Activated CD8-positive, alpha-beta memory T cell treated with anti-CD3 and anti-CD28 coated beads for 4 hours (primary cell): ENCODE results near the gene NRP2.

Source experiments
- DNase-seq, 2 donors: peaks; one replicate each; pipeline ENCODE4 v3.0.0-alpha.2; 2020; ENCODE audit warnings: low read depth in 2 of 2

The NRP2 gene

DNA sequence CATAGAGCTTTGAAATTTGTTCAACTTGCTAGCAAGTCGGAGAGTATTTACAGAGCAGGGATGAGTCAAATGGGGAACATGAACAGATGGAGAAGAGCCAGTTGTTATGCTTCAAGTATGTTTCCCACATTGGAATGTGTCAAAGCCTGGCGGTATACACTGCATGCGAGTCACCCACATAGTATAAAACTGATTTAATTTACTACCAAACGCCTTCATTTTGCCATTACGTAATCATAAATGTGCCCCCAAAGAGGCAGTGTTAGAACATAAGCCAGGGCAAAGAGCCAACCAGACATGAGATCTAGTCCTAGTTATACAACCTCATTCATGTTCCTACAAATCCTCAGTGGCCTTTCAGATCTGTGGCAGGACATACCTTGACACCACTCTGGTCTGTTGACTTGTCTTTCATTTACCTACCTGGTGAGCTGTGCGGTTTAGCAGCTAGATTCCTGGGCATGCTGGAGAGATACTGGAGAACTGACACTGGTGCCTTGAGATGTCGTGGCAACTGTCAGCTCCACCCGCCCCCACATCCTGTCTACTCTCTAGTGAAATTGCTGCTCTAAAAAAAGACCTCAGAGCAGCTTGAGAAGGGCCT, 21.7 kb upstream of the NRP2 start:
- no peak for DNase-seq

DNA sequence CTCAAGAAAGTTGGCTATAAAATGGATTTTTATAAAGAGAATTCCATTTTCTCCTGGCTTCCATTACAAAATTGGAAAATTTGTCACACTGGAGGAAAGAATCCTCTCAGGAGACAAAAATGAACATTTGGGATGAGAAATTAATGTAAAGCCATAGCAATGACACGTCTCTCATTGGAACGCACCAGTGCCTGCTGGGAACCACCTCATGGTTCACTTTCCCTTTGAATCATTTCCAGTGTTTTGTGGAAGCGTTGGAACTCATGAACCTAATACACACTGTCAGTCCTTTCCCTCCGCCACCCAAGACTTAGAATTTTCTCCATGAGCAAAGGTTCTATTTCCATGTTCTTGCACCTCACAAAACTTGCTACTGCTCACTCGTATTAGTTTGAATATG, 21.0 kb upstream of the NRP2 start:
- DNase-seq = no peak

DNA sequence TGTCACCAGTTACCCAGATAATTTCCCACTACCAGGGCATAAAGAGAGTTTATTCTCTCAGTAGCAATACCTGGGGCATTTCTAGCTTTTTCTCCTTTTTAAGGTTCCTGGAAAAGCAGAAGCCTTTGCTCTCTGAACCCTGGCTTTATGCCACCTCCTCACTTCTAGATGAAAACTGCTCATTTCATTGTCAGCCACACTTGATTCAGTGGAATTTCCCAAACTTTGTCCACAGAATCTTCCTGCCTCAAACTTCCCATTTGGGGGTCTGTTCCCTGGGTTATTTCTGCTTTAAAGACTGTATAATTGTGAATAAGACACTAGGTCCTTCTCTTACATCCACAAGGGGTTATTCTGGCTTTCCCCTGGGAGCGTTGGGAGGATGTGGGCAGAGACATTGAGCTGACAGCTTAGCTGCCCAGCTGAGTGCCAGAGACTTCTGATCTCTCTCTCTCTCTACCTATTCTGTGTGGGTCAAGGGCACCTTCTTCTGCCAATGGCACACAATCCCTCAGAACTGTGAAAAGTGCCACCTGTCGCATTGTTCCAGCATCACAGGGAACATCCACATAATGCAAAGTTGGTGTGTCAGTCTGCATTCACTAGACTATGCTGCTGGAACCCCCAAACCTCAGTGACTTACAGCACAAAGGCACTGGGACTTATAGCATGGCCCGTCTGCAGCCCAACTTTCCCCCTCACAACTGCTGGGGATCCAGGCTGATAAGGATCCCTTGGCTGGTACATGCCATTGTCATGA, 19.9 kb upstream of the NRP2 start:
- no peak for DNase-seq

DNA sequence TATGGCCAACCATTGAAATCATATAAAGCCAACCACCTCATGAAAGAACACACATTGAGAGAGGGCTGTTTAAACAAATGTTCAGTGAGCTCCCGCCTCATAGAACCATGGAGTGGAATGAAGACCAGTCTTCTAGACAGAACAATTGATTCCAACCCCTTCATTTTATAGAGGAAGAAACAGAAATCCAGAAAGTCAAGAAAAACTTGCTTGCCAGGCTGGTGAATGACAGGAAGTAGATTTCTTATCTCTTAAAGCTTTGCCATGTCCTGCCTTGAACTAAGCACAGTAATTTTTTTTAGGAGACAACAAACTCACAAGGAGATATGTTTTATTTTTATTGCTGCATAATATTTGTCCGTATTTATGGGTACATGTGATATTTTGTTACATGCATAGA, 16.5 kb upstream of the NRP2 start:
- no peak for DNase-seq

DNA sequence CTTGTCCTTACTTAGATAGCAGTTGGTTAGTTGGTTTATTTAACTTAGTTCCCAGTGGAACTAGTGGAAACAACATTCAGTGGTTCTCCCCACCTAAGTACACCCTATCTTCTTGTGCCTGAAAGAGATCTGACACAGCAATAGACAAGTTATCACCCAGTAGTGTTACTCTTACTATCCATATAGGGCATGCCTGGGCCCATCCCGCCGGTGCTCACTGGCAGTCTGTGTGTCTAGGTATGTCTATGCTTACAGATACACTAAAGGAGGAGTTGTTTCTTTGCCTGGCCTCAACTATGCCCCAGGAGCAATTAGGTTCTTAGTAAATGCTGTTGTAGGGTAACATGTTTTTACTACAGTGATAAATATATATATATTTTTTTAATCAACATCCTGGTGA, 12.0 kb upstream of the NRP2 start:
- no peak for DNase-seq

DNA sequence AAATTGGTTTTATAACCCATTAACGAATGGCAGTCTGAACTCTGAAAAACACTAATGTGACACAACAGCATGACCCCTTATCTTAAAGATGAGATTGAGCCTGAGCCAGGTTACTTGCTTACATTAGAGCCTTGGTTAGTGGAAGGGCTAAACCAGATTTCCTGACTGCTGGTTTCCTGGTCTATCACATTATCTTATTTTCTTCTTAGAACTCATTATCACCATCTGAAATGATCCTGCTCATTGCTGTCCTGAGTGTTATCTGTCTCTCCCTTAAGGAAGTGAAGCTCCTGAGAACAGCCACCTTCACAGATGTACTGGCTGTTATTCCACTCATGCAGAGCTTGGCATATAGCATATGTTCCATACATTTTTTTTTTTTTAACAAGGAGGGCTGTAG, 9.0 kb upstream of the NRP2 start:
- no peak for DNase-seq

DNA sequence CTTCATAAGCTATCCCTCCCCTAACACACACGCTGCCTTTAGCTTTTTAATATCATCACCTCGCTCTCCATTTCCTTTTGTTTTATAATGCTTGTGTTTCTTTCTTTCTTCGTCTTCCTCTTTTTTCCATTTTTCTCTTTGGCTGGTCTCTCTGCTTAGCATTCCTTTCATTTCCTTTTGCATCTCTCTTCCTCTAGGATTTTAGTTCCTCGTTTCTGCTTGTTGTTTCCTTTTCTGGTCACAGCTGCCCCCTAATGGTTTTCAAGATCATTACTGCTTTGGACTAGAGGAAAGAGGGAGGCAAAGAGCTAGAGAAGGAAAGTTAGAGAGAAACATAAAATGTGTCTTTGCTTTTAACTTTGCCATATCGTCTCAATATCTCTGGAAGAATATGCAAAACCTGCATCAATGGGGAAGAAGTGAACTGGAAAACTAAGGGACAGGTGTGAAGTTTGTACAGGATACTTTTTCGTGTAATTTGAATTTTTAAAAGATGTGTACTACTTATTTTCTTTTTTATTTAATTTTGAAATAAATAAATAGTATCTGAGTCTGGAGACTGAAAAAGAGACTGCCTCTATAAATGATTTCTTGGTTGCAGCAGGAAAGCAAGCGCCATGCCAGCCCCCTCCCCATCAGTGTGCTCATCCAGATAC, 6.3 kb upstream of the NRP2 start:
- DNase-seq = no peak

DNA sequence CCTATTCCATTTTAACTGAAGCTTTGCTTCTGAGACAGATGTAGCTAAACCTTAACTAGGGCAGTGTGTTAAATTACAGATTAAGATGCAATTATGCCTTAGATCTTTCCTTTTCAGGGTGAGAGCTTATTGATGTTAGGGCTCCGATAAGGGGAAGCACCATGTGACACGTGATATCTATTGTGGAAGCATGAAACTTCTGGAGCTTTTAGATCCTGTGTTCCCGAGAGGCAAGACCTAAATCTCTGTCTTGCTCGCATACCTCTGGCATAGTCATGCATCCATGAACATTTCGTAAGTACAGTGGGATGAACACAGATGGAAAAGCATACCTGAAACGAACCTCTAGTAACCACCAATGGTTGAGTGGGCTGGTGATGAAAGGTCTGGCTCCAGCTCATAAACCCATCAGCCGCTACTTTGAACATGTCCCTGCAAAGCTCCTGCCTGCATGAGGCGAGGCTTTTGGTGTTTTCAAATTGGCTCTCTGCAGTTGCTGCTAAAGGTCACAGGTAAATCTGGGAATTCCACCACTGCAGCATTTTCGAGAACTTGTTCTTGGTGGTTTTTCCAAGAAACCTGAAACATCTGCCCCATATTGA, 3.7 kb upstream of the NRP2 start:
- no peak for DNase-seq

DNA sequence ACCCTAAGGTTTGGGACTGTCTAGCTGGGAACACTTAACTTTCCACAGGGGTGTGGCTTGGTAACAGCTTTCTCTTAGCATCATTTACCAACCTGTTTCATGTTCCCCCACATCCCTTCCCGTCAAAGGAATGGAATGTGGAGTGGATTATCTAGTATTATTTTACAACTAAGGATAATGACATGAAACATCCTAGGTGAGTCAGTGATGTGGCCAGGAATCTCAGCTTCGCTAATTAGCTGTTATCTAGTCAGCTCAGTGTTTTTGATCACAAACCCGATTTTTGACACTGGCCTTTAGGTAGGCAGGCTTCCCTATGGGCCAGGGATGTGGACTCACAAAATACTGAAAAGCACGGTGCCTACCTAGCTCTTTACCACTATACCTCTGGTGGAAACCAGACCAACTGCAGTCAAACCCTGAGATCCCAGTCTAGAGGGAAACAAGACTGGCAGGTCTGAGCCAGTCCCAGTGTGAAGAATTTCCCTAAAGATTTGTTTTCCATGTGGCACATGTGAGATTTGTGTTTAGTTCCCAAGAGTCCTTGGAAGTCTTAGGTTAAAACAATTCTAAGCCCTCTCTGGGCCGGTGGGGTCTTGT, 2.8 kb upstream of the NRP2 start:
- no peak for DNase-seq

DNA sequence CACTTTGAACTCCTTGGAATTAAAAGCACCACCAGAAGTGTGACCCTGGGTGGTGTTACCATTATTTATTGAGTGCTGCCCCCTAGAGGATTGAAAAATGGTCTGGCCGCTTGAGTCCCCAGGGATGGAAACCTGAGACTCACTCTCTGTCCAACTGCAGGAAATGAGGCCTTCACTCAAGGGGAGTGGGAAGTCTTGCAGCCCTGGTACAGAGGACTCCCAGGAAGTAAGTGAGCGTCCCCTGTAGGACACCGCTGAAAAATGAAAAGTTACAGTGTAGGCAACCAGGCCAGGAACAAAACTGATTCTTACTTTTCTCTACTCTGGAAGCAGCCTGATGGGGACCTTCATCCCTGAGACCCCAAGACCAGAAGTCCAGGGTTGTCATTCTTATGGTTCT, 2.2 kb upstream of the NRP2 start:
- DNase-seq = no peak

DNA sequence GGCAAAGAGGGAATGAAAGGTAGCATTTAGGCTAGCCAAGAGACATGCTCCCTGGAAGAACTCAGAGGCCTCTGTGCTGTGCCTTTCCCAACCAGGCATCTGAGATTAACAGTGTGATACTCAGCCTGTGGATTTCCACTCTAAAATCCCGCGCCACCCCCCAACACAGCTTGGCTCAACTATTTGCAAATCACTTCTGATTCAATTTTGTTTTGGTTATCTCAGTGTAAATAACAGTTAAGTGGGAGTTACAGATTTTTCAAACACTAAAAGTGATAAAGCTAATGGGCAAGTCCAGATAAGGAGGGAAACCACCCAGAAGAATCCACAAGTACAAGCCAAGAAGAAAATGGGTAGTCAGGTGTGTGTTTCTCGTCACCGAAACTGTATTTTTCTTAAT, 1.4 kb upstream of the NRP2 start:
- DNase-seq = no peak

DNA sequence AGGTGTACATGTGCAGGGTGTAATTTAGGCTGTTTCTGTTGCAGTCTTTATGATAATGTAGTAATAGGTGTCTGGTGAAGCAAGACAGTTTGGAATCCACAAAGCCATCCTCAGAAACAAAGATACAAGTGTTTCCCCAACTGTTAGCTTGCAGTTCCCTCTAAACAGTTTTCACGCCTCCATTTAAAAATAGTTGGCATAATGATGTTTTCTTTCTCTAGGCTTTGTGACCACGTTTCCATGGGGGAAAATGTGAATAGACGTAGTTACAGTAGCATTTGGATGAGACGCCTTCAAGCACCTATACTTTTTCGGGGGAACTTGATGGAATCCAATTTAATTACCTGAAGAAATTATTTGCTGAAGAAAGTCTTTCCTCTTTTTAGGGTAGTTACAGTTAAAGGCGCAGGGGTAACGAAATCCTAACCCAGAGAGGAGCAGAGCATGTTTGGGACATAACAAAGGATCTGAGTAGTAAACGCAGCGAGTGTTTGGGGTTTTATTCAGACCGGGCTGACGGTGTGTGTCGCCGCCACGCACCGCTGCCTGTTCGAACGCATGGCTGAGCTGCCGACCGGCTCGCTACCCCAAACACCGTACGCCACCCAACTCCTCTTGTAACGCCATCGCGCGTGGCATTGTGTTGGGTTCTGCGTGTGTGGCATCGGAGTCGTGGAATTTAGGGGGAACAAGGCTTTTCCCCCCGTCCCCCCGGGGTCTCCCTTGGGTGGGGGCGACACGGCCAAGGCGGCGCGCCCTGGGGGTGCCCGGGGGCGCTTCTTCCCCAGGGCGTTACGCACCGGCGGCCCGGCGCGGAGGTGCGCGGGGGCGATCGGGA, 681 bp upstream of the NRP2 start:
- DNase-seq = no peak

DNA sequence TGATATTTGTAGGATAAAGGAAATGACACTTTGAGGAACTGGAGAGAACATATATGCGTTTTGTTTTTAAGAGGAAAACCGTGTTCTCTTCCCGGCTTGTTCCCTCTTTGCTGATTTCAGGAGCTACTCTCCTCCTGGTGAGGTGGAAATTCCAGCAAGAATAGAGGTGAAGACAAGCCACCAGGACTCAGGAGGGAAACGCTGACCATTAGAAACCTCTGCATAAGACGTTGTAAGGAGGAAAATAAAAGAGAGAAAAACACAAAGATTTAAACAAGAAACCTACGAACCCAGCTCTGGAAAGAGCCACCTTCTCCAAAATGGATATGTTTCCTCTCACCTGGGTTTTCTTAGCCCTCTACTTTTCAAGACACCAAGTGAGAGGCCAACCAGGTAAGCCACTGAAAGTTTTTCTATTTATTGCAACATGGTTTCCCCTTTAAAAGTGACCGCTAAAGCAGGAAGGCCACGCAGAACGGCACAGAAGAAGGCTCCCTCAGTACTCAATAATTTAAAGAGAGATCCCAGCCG, 735 bp downstream of the NRP2 start:
- DNase-seq = no peak

DNA sequence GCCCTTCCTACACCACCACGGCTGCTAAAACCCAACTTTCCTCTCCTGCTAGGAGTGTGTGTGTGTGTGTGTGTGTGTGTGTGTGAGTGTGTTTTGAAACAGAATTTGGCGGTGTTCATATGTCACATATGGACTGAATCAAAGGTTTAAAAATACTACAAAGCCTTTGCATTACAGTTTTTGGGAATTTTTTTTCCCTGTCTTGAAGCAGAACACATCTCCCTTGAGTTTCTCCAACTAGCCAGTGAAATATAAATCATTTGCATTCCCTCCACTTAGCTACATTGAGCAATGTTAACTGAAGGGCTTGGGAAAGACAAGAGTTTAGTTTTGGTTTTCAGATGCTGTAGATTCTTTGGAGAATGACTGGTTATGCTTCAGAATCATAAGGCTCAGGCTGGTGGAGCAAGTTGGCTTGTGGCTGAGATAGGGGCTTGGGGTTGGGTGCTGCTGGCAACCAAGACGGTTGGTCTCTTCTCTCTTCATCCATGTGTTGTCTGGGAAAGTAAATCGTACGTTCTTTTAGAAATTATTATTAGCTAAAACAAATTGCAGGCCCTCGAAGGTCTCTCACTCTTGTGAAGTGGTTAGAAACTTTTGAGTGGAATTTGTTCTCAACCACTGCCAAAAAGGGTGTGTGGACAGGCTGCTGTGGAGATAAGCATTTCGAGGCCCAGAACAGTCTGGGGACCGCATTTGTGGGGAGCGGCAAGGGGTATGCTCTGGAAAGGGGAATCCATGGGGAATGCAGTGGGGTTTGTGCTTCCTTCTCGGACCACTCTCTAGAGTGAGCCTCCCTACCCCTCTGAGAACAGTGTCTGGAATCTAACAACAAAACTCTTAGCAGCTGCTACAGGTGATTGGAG, 1.4 kb downstream of the NRP2 start:
- DNase-seq = no peak

DNA sequence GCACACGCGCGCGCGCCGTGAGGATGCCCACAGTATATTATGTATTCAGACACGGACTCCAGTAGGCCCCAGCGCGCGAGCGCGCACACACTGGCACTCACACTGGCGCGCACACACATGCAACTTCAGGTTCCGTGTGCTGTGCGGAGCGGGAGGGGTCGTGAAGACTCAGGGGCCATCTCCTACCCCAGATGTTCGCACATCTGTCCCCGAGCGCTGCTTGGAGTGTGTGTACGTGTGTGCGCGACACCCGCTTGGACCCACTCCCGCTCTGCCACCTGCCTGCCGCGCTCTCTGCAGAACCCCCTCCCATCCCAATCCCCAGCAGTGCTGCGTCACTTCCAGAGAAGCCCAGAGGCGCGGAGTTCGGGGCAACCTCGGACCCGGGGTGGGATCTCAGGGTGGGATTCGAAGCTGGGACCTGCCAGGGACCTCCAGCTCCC, 2.6 kb downstream of the NRP2 start:
- no peak for DNase-seq

DNA sequence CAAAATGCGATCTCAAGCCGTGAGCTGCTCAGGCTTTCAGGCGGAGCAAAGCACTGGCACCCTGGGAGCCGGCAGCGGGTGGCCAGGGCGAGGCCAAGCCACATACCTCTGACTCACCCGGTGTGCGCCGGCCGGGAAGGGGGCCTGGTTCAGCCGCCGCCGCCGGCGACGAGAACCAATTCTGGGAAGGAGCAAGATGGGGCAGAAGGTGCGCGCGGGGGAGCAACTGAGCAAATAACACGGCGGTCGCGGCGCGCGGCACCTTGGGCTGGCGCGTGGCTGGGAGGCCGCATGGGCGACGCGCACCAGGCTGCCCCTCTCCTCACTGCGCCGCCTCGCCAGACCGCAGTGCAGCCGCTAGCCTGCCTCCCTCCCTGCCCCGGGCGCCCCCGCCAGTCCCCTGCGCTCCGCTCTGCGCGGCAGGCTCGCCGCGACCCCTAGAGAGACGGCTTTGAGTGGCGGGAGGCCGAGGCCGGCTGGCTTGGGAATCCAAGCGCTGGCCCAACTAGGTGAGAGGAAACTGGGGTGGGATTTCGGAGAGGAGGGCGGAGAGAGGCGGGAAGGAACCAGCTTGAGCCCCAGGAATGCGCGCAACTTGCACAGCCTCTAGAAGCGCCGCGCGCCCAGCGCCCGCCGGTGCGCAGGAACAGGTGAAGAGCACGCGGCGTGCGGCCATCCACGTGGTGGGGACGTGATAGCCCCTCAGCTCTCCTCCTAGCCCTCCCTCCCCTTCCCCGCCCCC, 3.2 kb downstream of the NRP2 start:
- DNase-seq = no peak

DNA sequence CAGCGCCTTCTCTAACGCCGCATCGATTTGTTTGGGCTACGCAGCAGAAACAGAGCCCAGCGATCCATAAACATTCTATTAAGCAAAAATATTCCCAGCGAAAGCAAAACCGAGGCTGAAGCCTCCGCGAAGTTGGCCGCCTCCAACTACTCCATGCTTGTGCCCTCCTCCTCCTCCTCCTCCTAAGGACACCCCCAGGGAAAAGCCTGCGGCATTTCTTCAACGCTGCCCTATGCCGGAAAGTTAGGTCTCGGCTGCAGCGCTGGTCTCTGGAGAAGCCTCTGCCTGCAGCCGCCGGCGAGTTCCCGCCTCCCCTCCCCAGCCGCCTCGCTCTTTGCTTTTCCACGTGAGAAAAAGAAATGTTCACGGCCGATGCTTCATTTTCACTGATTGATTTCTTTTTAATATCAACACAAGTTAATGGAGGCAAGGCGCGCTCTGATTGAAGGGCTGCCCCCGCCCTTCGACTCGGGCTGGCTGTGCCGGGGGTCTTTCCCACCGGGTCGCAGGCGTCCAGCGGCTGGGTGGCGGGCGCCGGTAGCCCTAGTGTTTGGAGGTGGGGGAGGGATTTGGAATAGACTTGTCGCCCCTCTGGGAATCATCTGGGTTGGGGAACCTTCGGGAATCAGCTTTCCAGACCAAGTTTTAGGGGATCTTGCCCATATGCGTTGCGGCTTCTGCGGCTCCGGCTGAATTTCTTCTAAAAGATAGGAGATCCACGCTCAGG, 3.9 kb downstream of the NRP2 start:
- DNase-seq = no peak

DNA sequence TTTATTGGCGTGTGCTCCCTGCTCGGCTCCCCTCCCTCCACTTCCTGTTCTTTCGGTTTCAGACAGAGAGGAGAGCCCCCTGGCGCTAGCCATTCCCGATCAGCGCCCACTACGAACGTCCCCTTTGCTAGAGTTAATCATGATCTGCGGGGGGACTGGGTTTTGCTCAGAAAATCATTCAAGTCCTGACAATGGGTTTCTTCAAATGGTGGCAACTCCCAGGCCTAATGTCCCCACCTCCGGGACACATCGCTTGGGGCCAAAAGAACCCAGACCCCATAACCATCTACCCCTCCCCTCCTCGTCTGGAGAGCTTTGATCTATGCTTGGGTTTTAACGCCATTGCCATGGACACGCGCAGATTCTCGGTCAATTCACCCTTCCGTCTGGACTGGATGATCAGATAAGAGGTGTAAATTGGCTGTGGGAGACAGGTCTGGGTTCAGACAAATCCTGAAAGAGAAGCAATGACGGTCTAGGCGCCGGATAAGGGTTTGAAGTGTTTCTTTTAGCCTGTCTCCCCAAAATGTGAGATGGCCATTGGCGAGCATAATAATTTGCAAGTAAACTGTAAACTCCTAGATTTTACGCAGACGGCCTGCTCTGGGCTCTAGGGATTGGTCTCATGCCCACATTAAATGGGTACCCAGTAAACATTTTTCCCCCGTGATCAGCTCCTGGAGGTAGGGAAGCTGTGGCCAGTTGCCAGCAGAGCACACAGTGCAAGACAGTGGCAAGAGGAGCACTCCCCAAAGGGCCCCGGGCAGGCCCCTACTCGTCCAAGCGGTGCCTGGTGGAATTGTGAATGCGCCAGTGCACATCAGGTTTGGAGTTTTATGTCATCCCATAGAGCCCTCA, 4.7 kb downstream of the NRP2 start:
- DNase-seq = no peak
